GM12873 (cell line): ENCODE data around the gene CASZ1.

ENCODE experiments used
- TF ChIP-seq, protein P1 (sequence below): IDR thresholded peaks from 2 replicates; pipeline ENCODE4 v1.5.1; 2012; ENCODE audit warnings: low read depth, mild to moderate bottlenecking, moderate library complexity, low read length, control low read depth; ENCODE audit not compliant: insufficient read depth; ENCODE audit errors: missing control alignments

Gene CASZ1

DNA sequence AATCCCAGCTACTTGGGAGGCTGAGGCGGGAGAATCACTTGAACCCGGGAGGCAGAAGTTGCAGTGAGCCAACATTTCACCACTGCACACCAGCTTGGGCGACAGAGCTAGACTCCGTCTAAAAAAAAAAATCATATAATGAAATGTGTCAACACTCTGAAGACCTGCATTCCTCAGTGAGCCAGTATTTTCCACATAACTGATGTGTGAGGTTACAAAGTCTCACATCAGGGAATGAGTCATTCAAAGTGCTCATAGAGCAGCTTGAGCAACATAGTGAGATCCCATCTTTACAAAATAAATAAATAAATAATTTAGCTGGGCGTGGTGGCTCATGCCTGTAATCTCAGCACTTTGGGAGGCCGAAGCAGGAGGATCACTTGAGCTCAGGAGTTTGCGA is 65.5 kb downstream of the CASZ1 start:
- TF ChIP-seq, protein P1, sequence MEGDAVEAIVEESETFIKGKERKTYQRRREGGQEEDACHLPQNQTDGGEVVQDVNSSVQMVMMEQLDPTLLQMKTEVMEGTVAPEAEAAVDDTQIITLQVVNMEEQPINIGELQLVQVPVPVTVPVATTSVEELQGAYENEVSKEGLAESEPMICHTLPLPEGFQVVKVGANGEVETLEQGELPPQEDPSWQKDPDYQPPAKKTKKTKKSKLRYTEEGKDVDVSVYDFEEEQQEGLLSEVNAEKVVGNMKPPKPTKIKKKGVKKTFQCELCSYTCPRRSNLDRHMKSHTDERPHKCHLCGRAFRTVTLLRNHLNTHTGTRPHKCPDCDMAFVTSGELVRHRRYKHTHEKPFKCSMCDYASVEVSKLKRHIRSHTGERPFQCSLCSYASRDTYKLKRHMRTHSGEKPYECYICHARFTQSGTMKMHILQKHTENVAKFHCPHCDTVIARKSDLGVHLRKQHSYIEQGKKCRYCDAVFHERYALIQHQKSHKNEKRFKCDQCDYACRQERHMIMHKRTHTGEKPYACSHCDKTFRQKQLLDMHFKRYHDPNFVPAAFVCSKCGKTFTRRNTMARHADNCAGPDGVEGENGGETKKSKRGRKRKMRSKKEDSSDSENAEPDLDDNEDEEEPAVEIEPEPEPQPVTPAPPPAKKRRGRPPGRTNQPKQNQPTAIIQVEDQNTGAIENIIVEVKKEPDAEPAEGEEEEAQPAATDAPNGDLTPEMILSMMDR, result no peak

DNA sequence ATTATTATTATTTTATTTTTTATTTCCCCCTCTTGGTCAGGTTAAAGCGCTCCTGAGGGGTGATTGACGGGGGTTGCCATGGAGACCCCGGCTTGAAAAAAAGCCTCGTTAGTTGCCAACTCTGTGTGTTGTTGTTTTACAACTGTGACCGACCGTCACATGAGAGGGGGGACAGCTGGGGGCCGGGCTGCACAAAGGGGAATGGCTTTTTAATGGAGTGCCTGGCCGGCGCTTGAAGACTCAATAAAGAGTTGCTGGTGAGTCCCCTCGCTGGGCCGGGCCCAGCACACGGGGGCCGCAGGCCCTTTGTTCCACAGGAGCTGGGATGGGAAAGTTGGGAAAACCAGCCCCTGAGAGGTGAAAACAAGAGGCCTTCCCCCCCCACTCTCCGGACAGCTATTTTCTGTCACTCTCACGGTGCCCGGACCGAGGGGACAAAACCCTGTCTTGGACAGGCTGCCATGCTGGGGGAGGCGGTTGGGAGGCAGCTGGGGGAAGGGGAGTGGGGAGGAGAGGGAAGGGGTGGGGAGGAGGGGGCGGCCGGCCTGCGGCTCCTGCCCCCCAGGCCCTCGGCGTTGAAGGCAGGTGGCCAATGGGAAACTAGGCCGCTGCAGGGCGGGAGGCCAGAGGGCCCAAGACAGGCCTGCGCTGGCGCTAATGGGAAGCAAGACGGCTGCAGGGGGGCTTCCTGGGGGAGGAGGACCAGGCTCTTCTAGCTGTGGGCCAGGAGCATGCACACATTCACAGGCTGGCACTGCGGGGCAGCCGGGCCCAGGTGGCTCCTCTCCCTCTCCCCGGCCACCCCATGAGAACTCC is 67.6 kb downstream of the CASZ1 start:
- TF ChIP-seq, protein P1, result no peak

DNA sequence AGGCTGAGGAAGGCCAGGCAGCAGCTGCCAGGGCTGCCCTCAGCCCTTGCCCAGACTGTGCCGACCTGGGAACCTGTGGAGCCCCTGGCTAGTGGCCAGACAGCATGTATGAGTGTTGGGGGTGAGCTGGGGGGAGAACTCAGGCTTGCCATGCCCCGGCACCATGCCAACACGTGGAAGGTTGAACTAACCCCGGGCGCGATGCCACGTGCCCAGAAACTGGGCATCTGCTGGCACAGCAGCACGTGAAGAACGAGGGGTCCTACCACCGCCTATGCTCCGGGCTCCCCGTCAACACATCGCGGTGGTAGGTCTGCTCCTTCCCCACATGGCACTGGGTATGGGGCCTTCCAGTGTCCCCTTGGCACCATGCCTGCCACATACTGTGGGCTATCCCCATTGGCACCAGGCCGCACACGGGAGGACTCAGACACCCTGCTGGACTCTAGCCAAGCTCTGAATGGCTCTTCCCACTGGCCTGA is 68.7 kb downstream of the CASZ1 start:
- TF ChIP-seq, protein P1, result no peak

DNA sequence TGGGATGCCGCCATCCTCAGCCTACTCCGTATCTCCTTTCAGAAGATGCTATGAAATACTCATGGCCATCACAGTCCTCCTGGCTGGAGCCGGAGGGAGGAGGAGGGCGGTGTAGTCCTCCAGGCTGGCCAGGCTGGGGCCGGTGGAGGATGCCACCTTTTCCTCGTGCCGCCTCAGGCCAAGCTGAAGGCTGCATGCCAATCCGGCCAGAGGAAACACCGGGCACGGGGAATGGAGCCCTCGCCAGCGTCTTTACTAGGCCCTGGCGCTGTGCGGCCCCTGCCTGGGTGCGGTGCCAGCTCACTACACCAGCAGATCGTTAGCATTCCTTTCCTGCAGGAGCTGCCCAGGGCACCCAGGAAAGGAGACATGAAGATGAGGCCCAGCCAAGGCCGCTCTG is 70.1 kb downstream of the CASZ1 start:
- TF ChIP-seq, protein P1, result no peak

DNA sequence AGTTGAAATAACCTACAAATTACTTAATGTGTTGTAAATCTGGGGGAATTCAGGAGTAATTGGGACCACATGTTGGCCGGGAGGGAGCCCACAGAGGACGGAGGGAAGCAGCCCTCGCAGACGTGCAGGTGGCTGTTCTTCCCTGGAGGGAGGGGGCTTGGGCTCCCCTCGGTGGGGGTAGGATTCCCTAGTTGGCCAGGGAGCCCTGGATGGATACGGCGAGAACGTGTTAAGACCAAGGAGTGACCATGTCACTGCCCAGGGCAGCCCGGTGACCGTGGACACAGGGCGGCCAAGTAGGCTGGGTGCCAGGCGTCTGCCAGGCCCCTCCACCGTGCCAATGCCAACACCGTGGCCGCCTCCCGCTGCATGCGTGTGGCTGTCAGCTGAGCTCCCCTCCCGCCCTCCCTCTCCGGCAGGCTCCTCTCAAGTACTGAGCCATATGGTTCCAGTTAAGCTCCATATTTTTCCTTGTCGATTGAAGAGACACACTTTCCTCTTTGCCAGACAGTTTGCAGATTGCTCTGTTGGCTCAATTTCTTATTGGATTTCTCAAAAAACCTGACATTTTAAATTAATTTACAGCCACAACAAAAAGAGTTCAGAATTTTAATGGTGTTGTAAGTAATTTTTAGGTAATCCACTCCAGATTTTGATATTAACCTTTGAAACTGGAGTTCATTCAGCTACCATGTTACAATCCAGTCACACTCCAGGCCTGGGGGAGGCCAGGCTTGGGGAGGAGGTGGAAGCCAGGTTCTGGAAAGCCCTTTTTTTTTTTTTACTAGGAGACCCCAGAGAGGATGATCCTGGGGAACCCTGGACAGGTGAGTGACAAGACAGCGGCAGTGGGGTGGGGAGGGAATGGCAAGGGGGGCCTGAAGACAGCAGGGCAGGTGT is 71.2 kb downstream of the CASZ1 start:
- TF ChIP-seq, protein P1, result no peak

DNA sequence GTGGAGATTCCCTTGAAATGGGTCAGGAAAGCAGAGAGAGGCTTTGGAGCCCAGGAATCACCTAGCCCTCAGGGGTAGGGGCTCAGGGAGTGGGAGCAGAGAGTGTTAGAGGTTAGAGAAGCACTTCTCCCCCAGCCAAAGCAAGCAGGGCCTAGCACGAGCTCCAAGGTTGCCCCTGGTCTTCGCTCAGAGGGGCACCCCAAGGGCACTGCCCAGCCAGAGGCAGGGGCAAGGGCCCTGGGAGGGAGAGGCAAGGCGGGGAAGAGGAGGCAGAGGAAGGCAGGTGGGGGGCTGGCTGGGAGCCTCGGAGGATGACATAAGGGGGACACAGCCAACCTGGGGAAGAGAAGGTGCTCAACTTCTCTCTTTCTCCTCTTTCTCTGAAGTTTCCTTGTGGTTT is 71.9 kb downstream of the CASZ1 start:
- TF ChIP-seq, protein P1, result no peak

DNA sequence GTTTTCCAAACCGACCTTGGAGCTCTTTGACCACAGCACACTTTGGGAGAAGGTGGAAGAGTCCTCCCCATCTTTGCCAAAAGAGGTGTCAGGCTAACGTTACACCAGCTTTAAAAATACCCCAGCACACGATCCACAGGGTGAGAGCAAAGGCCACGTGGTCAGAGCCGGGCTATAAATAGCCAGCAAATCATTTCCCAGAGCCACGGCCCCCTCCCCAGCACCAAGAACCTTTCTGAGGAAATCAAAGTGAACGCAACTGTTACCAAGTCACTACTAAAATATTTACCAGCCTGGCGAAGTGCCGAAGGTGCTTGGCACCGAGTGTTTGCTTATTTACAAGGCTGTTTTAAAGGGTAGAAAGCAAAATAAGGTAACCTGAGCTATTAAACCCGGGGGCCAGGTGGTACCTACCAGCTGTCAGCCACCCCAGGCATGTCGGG is 72.4 kb downstream of the CASZ1 start:
- TF ChIP-seq, protein P1, result no peak
